K562 (cell line): ENCODE results near the gene S100A2. TPM values are rescaled to one million over a fixed set of nuclear protein-coding genes. Genes with fewer than 3 reads are reported as not detected.

Experiments
- ATF7 ChIP-seq: fragments of 450-650 bp; IDR thresholded peaks from 2 replicates; pipeline ENCODE4 v1.7.1; 2014; ENCODE audit warnings: mild to moderate bottlenecking, moderate library complexity
- CBFB ChIP-seq: sonication (generic); formaldehyde crosslinking; IDR thresholded peaks from 2 replicates; pipeline ENCODE4 v1.4.0; 2020; ENCODE audit warnings: mild to moderate bottlenecking, missing genetic modification reagents
- CC2D1A ChIP-seq: fragments of 450-650 bp; IDR thresholded peaks from 2 replicates; pipeline ENCODE4 v1.6.1; 2017; ENCODE audit warnings: mild to moderate bottlenecking
- CREB3 ChIP-seq: fragments of 450-650 bp; conservative IDR thresholded peaks from 2 replicates; pipeline ENCODE4 v1.6.1; 2016; ENCODE audit warnings: missing genetic modification characterization, low read depth, mild to moderate bottlenecking, missing compliant biosample characterization, moderate library complexity
- E2F1 ChIP-seq: sonication (generic); formaldehyde crosslinking; IDR thresholded peaks from 2 replicates; pipeline ENCODE4 v1.8.1; 2023; ENCODE audit warnings: mild to moderate bottlenecking, missing genetic modification reagents, moderate library complexity
- EP300 ChIP-seq: IDR thresholded peaks from 2 replicates; pipeline ENCODE4 v1.6.1; 2012; ENCODE audit warnings: low read length, improper control_type of control experiment
- GATAD2A ChIP-seq: fragments of 450-650 bp; IDR thresholded peaks from 2 replicates; pipeline ENCODE4 v1.6.1; 2017
- HSF4 ChIP-seq: fragments of 250-450 bp; sonication (Bioruptor Pico); IDR thresholded peaks from 2 replicates; pipeline ENCODE4 v2.1.2; 2022; ENCODE audit warnings: mild to moderate bottlenecking, moderate library complexity, borderline replicate concordance
- ILK ChIP-seq: fragments of 450-650 bp; IDR thresholded peaks from 2 replicates; pipeline ENCODE4 v1.6.1; 2016; ENCODE audit warnings: missing genetic modification characterization, low read depth, mild to moderate bottlenecking, missing compliant biosample characterization, moderate library complexity, borderline replicate concordance
- MBD2 ChIP-seq: sonication (generic); IDR thresholded peaks from 2 replicates; pipeline ENCODE4 v1.6.1; 2016; ENCODE audit warnings: low read depth, borderline replicate concordance
- NBN ChIP-seq: fragments of 450-650 bp; IDR thresholded peaks from 2 replicates; pipeline ENCODE4 v1.6.1; 2016; ENCODE audit warnings: low read depth, mild to moderate bottlenecking
- PBX2 ChIP-seq, 2 experiments: IDR thresholded peaks in 1 of 2; conservative IDR thresholded peaks in 1 of 2; 2 replicates each; pipeline ENCODE4 v1.6.1; 2016; ENCODE audit warnings: low read depth in 2 of 2, mild to moderate bottlenecking in 1 of 2, missing compliant biosample characterization in 1 of 2, missing genetic modification characterization in 1 of 2, moderate library complexity in 1 of 2
- RAD51 ChIP-seq: fragments of 450-650 bp; IDR thresholded peaks from 2 replicates; pipeline ENCODE4 v1.7.1; 2016; ENCODE audit warnings: low read depth, mild to moderate bottlenecking, borderline replicate concordance
- ZBTB2 ChIP-seq: fragments of 450-650 bp; IDR thresholded peaks from 2 replicates; pipeline ENCODE4 v1.6.1; 2016; ENCODE audit warnings: antibody characterized with exemption
- ZBTB33 ChIP-seq: sonication (generic); formaldehyde crosslinking; IDR thresholded peaks from 2 replicates; pipeline ENCODE4 v1.8.1; 2023; ENCODE audit warnings: mild to moderate bottlenecking, missing genetic modification reagents
- ZNF707 ChIP-seq: fragments of 250-450 bp; sonication (Bioruptor Pico); conservative IDR thresholded peaks from 2 replicates; pipeline ENCODE4 v1.8.0; 2022; ENCODE audit warnings: inconsistent platforms, mild to moderate bottlenecking, moderate library complexity
- polyA plus RNA-seq, 8 experiments: library from polyadenylated mRNA; depleted of rRNA in 4 of 8; stranded (reverse) in 5 of 8; unstranded in 3 of 8; fragments of >200 nt; fragmentation: Nextera tagmentation in 2 of 8; fragmentation: Illumina TruSeq in 1 of 8; extraction: Ambion mirVana in 2 of 8; extraction: Trizol in 1 of 8; gene quantifications; 2 replicates each; pipeline versions ENCODE4 v1.2.1 to v1.2.3, GENCODE V29; 2011 to 2014; ENCODE audit warnings: inconsistent platforms in 1 of 8, missing spikeins in 1 of 8
- total RNA-seq, 7 experiments: library from RNA; depleted of rRNA in 6 of 7; stranded (reverse); fragments of >200 nt in 6 of 7; fragmentation: Illumina TruSeq in 2 of 7; extraction: Trizol in 2 of 7; gene quantifications; 2 replicates each; pipeline versions ENCODE4 v1.2.1 to v1.2.3, GENCODE V29; 2011 to 2021; ENCODE audit warnings: low replicate concordance in 1 of 7
- TF ChIP-seq, protein P1 (sequence below): IDR thresholded peaks from 3 replicates; pipeline ENCODE4 v1.6.1; 2011; ENCODE audit warnings: borderline replicate concordance, mild to moderate bottlenecking; ENCODE audit not compliant: insufficient read length, insufficient read depth

The S100A2 gene
- total and polyA plus RNA-seq, 9 of the 15 experiments (the other 6 are each of a cell fraction or from before 2014, with no cell fraction given) = 0.28 to 0.65 (median 0.44) TPM; not detected in 4

DNA sequence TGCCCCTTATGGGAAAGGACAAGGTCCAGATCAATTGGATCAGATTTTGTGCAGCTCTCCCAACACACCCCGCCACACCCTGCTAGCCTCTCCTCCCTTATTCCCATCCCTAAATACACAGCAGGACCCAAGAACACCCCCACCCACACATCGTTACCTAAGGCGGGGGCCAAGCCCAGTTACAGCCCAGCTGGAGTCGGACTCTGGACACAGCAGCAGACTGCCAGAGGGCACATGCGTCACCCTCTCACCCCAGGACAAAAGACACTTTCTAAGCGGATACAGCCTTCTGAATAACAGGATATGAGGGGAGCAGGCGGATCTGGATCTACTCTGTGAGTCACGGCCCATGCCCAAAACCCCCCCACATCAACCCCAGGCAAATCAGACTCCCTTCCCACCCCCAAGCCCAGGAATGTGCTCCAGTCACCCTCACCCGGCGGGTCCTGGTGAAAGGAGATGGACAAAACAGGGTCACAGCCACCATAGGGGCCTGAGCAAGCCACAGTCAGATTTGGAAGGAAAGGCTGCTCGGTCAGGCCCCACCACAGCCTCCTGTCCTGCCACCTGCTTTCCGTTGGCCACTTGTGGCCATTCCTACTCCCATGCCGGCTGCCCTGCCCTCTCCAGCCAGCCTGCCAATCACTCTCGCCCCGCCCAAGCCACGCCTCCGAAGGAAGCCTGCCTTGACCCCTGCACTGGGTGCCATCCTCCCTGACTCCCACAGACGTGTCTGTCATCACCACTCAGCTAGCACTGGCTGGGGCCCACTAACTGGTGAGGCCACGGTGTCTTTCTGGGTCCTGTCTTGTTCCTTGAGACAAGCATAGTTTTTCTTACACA lies 43.3 kb upstream of the S100A2 start (continued):
- TF ChIP-seq PBX2 (CRISPR knock-in tag; IDR thresholded peaks at IDR 0.05; ENCODE audit: low read depth) = peak; percentile 86
- peak; percentile 98 for TF ChIP-seq PBX2 (tag; conservative IDR thresholded peaks at IDR 0.05; ENCODE audit: low read depth)
- no peak for TF ChIP-seq ZBTB2
- no peak for TF ChIP-seq CREB3 (tag)
- TF ChIP-seq, protein P1, sequence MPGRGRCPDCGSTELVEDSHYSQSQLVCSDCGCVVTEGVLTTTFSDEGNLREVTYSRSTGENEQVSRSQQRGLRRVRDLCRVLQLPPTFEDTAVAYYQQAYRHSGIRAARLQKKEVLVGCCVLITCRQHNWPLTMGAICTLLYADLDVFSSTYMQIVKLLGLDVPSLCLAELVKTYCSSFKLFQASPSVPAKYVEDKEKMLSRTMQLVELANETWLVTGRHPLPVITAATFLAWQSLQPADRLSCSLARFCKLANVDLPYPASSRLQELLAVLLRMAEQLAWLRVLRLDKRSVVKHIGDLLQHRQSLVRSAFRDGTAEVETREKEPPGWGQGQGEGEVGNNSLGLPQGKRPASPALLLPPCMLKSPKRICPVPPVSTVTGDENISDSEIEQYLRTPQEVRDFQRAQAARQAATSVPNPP = no peak
- no peak for TF ChIP-seq CBFB (CRISPR knock-in tag)
- TF ChIP-seq NBN = no peak
- peak; percentile 37; the same call in 1 of the 2 replicates for TF ChIP-seq EP300
- no peak for TF ChIP-seq E2F1 (CRISPR knock-in tag)
- TF ChIP-seq ILK (tag) = no peak
- 0 out of 2 replicates have a peak, but pooled peaks have one; percentile 15 for TF ChIP-seq ZBTB33 (CRISPR knock-in tag)
- no peak for TF ChIP-seq CC2D1A
- 0 out of 2 replicates have a peak, but pooled peaks have one; percentile 21 for TF ChIP-seq GATAD2A
- no peak for TF ChIP-seq ZNF707 (CRISPR knock-in tag)
- TF ChIP-seq ATF7 = no peak
- no peak for TF ChIP-seq HSF4 (CRISPR knock-in tag)
- TF ChIP-seq RAD51 = no peak
- no peak for TF ChIP-seq MBD2
